ENCODE data around the gene RALGPS2.

- no peak for TF ChIP-seq POLR2AphosphoS5 (IDR thresholded peaks at IDR 0.05; ENCODE audit: low read depth, low read length)
- no peak for TF ChIP-seq YY1 (IDR thresholded peaks at IDR 0.05; ENCODE audit: low read depth)
- TF ChIP-seq, protein P1, sequence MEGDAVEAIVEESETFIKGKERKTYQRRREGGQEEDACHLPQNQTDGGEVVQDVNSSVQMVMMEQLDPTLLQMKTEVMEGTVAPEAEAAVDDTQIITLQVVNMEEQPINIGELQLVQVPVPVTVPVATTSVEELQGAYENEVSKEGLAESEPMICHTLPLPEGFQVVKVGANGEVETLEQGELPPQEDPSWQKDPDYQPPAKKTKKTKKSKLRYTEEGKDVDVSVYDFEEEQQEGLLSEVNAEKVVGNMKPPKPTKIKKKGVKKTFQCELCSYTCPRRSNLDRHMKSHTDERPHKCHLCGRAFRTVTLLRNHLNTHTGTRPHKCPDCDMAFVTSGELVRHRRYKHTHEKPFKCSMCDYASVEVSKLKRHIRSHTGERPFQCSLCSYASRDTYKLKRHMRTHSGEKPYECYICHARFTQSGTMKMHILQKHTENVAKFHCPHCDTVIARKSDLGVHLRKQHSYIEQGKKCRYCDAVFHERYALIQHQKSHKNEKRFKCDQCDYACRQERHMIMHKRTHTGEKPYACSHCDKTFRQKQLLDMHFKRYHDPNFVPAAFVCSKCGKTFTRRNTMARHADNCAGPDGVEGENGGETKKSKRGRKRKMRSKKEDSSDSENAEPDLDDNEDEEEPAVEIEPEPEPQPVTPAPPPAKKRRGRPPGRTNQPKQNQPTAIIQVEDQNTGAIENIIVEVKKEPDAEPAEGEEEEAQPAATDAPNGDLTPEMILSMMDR (IDR thresholded peaks at IDR 0.05) = no peak
- no peak for TF ChIP-seq EZH2phosphoT487 (IDR thresholded peaks at IDR 0.05; ENCODE audit: borderline replicate concordance, low read depth)
- TF ChIP-seq GABPA (IDR thresholded peaks at IDR 0.05; ENCODE audit: low read depth) = no peak
- TF ChIP-seq, protein P2, sequence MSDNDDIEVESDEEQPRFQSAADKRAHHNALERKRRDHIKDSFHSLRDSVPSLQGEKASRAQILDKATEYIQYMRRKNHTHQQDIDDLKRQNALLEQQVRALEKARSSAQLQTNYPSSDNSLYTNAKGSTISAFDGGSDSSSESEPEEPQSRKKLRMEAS (IDR thresholded peaks at IDR 0.05; ENCODE audit: low read depth) = no peak
- no peak for TF ChIP-seq SMC3 (IDR thresholded peaks at IDR 0.05; ENCODE audit: low read depth, low read length)
- TF ChIP-seq RAD21 (IDR thresholded peaks at IDR 0.05; ENCODE audit: low read length) = no peak
- TF ChIP-seq ZBTB33 (IDR thresholded peaks at IDR 0.05; ENCODE audit: borderline replicate concordance, low read depth) = no peak
- TF ChIP-seq MXI1 (IDR thresholded peaks at IDR 0.05; ENCODE audit: low read depth, low read length) = no peak
- TF ChIP-seq EP300 (IDR thresholded peaks at IDR 0.05; ENCODE audit: borderline replicate concordance in 1 of 2, low read depth in 1 of 2, low read length in 1 of 2) = no peak
- TF ChIP-seq TAF1 (IDR thresholded peaks at IDR 0.05; ENCODE audit: borderline replicate concordance, low read depth, low read length) = no peak
- no peak for TF ChIP-seq TCF12 (IDR thresholded peaks at IDR 0.05)
- TF ChIP-seq NRF1 (IDR thresholded peaks at IDR 0.05; ENCODE audit: low read depth, low read length) = no peak
Measured at GRCh38 chr1:178688244-178688643, 36.8 kb upstream of the RALGPS2 start.
